Panc1 (cell line): ENCODE data around the gene BAHCC1. TPM values are rescaled to one million over a fixed set of nuclear protein-coding genes. Genes with fewer than 3 reads are reported as not detected.

ENCODE experiments used
- ATAC-seq: fragments of 200-7000 bp; cut with Tn5 transposase; 2 replicates; pipeline ENCODE4 v1.9.1; 2020; ENCODE audit warnings: mild to moderate bottlenecking, moderate library complexity
- BruUV-seq: library from RNA; stranded (reverse); fragments of 400-500 nt; replicated peaks from 2 replicates; lab custom pipeline; 2021; lab: Mats Ljungman, UMichigan
- CTCF ChIA-PET: fragments of 300-600 bp; sonication (Branson Sonifier 250); formaldehyde crosslinking; loops from one replicate; lab custom pipeline; 2022; ENCODE audit warnings: antibody characterized with exemption; lab: Charles Lee
- POLR2A ChIA-PET: fragments of 300-600 bp; sonication (Branson Sonifier 250); formaldehyde crosslinking; loops from one replicate; lab custom pipeline; 2022; ENCODE audit warnings: antibody characterized with exemption; lab: Charles Lee
- DNase-seq: peaks from one replicate; pipeline ENCODE4 v3.0.0-alpha.2; 2010; ENCODE audit warnings: low read depth, low spot score
- H3K27ac ChIP-seq: 2 replicates; pipeline ENCODE4 v1.5.1; 2011; ENCODE audit warnings: mild to moderate bottlenecking, low read length, inconsistent platforms
- H3K27me3 ChIP-seq: fragments of 200-500 bp; sonication (Bioruptor generic); 2 replicates; pipeline ENCODE4 v1.6.0; 2014; ENCODE audit warnings: low read length, inconsistent platforms; ENCODE audit not compliant: control insufficient read depth, insufficient read depth
- H3K36me3 ChIP-seq: fragments of 200-500 bp; sonication (Bioruptor generic); 2 replicates; pipeline ENCODE4 v1.5.1; 2014; ENCODE audit warnings: inconsistent platforms, mild to moderate bottlenecking, low read length, moderate library complexity; ENCODE audit not compliant: control insufficient read depth, insufficient read depth
- H3K4me1 ChIP-seq: 2 replicates; pipeline ENCODE4 v1.5.1; 2011; ENCODE audit warnings: inconsistent platforms, mild to moderate bottlenecking, low read length, moderate library complexity; ENCODE audit not compliant: control insufficient read depth, insufficient read depth
- H3K4me3 ChIP-seq, 2 experiments: 2 replicates each; pipeline ENCODE4 v1.5.1; 2011 to 2012; ENCODE audit warnings: low read depth in 2 of 2, low read length in 2 of 2, mild to moderate bottlenecking in 2 of 2, inconsistent platforms in 1 of 2, moderate library complexity in 1 of 2
- H3K9me3 ChIP-seq: fragments of 200-500 bp; sonication (Bioruptor generic); 2 replicates; pipeline ENCODE4 v1.5.1; 2014; ENCODE audit warnings: low read depth, mild to moderate bottlenecking, inconsistent platforms, low read length, moderate library complexity; ENCODE audit not compliant: control insufficient read depth, insufficient read depth
- POLR2AphosphoS5 ChIP-seq: IDR thresholded peaks from 2 replicates; pipeline ENCODE4 v1.6.1; 2012; ENCODE audit warnings: mild to moderate bottlenecking, low read depth, low read length, moderate library complexity
- SIN3A ChIP-seq: IDR thresholded peaks from 2 replicates; pipeline ENCODE4 v1.6.1; 2012; ENCODE audit warnings: low read depth, mild to moderate bottlenecking, low read length, moderate library complexity, borderline replicate concordance; ENCODE audit not compliant: insufficient read depth
- TCF7L2 ChIP-seq: IDR thresholded peaks from 2 replicates; pipeline ENCODE4 v1.6.1; 2011; ENCODE audit warnings: mild to moderate bottlenecking, low read depth, low read length, inconsistent platforms
- in situ Hi-C: cut with HindIII; loops from 2 replicates; pipeline ENCODE4 v1.10.0; 2016; ENCODE audit warnings: low sequenced_read_pairs, low pct_unique_long_range_greater_than_20kb
- intact Hi-C: fragments of 100-400 bp; cut with micrococcal nuclease; formaldehyde crosslinking; loops from one replicate; pipeline ENCODE4 v1.10.0; 2022; ENCODE audit not compliant: unreplicated experiment
- total RNA-seq: library from RNA; stranded (reverse); gene quantifications from one replicate; pipeline ENCODE4 v1.2.1, GENCODE V29; 2021; ENCODE audit not compliant: unreplicated experiment
- TF ChIP-seq, protein P1 (sequence below): fragments of 450-650 bp; IDR thresholded peaks from 2 replicates; pipeline ENCODE4 v1.5.1; 2017; ENCODE audit warnings: mild to moderate bottlenecking
- TF ChIP-seq, protein P2 (sequence below), 2 experiments: IDR thresholded peaks; 2 replicates each; pipeline ENCODE4 v1.6.1; 2011 to 2012; ENCODE audit warnings: low read depth in 2 of 2, control low read depth in 1 of 2, low read length in 1 of 2, mild to moderate bottlenecking in 1 of 2, moderate library complexity in 1 of 2; ENCODE audit not compliant: insufficient read depth in 1 of 2

BAHCC1 gene
- total RNA-seq, 1 experiment from 2014 or later, result 77.4 TPM

DNA sequence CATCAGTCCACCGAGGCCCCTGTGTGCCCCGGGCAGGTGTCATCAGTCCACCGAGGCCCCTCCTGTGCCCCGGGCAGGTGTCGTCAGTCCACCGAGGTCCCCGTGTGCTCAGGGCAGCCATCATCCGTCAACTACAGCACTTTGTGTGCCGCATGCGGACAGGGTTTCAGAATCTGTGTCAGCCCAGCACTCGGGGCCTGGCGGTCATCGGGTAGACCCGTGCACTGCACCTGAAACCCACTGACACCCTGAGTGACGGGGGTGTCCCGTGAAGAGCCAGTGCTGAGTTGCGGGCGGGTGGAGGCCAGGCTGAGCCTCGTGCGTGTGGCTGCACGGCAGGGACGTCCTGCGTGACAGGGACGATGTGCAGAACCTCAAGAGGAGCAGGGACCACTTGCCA is 38.4 kb downstream of the BAHCC1 start:
- DNase-seq, result no peak
- Histone ChIP-seq H3K9me3 (no peaks in the 10 kb centered on the region), H3K4me3 (no peak overlapping the region), H3K27me3 (no peaks in the 10 kb centered on the region), H3K36me3 (no peaks in the 10 kb centered on the region), H3K27ac (peak overlapping the region; percentile 55), H3K4me1 (peaks cover 81% of the 10 kb centered on the region)
- intact Hi-C loops, result no loop called here
- CTCF ChIA-PET, result no interaction called here
- POLR2A ChIA-PET, result interaction anchor here (0.6 kb wide), 1 partner anchor 84 kb away, joined by 11 read pairs; no protein-coding TSS in a partner anchor
- TF ChIP-seq, protein P1, sequence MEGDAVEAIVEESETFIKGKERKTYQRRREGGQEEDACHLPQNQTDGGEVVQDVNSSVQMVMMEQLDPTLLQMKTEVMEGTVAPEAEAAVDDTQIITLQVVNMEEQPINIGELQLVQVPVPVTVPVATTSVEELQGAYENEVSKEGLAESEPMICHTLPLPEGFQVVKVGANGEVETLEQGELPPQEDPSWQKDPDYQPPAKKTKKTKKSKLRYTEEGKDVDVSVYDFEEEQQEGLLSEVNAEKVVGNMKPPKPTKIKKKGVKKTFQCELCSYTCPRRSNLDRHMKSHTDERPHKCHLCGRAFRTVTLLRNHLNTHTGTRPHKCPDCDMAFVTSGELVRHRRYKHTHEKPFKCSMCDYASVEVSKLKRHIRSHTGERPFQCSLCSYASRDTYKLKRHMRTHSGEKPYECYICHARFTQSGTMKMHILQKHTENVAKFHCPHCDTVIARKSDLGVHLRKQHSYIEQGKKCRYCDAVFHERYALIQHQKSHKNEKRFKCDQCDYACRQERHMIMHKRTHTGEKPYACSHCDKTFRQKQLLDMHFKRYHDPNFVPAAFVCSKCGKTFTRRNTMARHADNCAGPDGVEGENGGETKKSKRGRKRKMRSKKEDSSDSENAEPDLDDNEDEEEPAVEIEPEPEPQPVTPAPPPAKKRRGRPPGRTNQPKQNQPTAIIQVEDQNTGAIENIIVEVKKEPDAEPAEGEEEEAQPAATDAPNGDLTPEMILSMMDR, result no peak
- TF ChIP-seq POLR2AphosphoS5, result no peak
- no peak for TF ChIP-seq TCF7L2
- TF ChIP-seq, protein P2, sequence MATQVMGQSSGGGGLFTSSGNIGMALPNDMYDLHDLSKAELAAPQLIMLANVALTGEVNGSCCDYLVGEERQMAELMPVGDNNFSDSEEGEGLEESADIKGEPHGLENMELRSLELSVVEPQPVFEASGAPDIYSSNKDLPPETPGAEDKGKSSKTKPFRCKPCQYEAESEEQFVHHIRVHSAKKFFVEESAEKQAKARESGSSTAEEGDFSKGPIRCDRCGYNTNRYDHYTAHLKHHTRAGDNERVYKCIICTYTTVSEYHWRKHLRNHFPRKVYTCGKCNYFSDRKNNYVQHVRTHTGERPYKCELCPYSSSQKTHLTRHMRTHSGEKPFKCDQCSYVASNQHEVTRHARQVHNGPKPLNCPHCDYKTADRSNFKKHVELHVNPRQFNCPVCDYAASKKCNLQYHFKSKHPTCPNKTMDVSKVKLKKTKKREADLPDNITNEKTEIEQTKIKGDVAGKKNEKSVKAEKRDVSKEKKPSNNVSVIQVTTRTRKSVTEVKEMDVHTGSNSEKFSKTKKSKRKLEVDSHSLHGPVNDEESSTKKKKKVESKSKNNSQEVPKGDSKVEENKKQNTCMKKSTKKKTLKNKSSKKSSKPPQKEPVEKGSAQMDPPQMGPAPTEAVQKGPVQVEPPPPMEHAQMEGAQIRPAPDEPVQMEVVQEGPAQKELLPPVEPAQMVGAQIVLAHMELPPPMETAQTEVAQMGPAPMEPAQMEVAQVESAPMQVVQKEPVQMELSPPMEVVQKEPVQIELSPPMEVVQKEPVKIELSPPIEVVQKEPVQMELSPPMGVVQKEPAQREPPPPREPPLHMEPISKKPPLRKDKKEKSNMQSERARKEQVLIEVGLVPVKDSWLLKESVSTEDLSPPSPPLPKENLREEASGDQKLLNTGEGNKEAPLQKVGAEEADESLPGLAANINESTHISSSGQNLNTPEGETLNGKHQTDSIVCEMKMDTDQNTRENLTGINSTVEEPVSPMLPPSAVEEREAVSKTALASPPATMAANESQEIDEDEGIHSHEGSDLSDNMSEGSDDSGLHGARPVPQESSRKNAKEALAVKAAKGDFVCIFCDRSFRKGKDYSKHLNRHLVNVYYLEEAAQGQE (IDR thresholded peaks at IDR 0.05; ENCODE audit: insufficient read depth in 1 of 2, low read depth in 2 of 2, low read length in 1 of 2), result no peak
- no peak for TF ChIP-seq SIN3A
- in situ Hi-C loops, result no loop called here
- ATAC-seq, result no peak
- no TSS peak for BruUV-seq

DNA sequence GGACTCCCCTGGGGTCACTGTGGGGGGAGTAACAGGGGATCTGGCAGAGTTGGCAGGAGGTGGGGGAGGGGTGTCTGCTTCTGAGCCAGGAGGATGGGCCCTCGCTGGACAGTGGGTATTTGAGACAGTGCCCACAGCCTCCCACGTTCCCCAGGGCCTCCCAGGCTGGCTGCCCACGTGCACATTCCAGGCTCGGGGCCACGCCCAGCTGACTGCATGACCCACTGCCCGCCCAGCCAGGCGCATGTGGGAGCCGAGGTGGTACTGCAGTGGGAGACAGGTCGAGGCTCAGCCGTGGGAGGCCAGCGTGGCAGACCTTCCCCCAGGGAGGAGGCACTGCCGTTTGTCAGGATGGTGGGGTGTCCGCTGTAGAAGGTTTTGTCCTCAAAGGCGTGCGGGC is 38.8 kb downstream of the BAHCC1 start:
- in situ Hi-C loops (no loop called here), intact Hi-C loops (no loop called here)
- ChIA-PET POLR2A (interaction anchor here (0.6 kb wide), 1 partner anchor 84 kb away, joined by 11 read pairs; no protein-coding TSS in a partner anchor), CTCF (no interaction called here)
- ATAC-seq (no peak), DNase-seq (no peak)
- Histone ChIP-seq H3K27ac (peak overlapping the region; percentile 3), H3K4me1 (peaks cover 78% of the 10 kb centered on the region), H3K9me3 (no peaks in the 10 kb centered on the region), H3K27me3 (no peaks in the 10 kb centered on the region), H3K4me3 (no peak overlapping the region), H3K36me3 (no peaks in the 10 kb centered on the region)
- no peak for TF ChIP-seq SIN3A
- TF ChIP-seq, protein P1, result no peak
- TF ChIP-seq TCF7L2, result no peak
- no peak for TF ChIP-seq POLR2AphosphoS5
- TF ChIP-seq, protein P2 (IDR thresholded peaks at IDR 0.05; ENCODE audit: insufficient read depth in 1 of 2, low read depth in 2 of 2, low read length in 1 of 2), result no peak
- BruUV-seq, result no TSS peak
